ENCODE results near the gene TTLL11. TPM values are rescaled to one million over a fixed set of nuclear protein-coding genes. Genes with fewer than 3 reads are reported as not detected.

Gene TTLL11
- total RNA-seq, 4 donors from 2014 or later = 12.3 to 20.5 (median 15.3) TPM

DNA sequence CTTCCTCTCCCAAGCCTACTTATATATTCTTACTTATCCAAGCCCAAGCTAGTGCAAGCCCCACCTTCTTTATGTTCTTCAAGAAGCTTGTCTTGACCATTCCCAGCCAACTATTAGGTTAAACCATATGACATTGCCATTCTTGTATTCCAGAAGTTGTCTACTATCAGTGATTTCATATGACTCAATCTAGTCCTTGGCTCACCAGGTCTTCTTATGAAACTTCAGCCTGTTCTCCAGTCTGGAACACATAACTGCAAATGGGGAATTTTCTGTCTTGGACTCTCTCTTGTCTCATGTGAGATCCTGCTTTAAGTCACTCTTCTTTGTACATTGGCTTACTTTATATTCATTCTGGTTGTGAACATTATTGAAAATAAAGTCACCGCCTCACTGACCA, 130.7 kb downstream of the TTLL11 start:
- in situ Hi-C loops (cut with MboI; ENCODE audit: low sequenced_read_pairs in 4 of 4) = no loop called here

GRCh38 chr9:121960665-121961064, 132.4 kb downstream of the TTLL11 start:
- Histone ChIP-seq H3K27ac (no peak overlapping the region), H3K36me3 (no peaks in the 10 kb centered on the region), H3K27me3 (no peaks in the 10 kb centered on the region), H3K9me3 (no peaks in the 10 kb centered on the region), H3K4me3 (no peak overlapping the region), H3K4me1 (no peaks in the 10 kb centered on the region)
- ATAC-seq (no peak), DNase-seq (no peak)
- no peak for TF ChIP-seq POLR2A (IDR thresholded peaks at IDR 0.05)
- TF ChIP-seq, protein P1, sequence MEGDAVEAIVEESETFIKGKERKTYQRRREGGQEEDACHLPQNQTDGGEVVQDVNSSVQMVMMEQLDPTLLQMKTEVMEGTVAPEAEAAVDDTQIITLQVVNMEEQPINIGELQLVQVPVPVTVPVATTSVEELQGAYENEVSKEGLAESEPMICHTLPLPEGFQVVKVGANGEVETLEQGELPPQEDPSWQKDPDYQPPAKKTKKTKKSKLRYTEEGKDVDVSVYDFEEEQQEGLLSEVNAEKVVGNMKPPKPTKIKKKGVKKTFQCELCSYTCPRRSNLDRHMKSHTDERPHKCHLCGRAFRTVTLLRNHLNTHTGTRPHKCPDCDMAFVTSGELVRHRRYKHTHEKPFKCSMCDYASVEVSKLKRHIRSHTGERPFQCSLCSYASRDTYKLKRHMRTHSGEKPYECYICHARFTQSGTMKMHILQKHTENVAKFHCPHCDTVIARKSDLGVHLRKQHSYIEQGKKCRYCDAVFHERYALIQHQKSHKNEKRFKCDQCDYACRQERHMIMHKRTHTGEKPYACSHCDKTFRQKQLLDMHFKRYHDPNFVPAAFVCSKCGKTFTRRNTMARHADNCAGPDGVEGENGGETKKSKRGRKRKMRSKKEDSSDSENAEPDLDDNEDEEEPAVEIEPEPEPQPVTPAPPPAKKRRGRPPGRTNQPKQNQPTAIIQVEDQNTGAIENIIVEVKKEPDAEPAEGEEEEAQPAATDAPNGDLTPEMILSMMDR (IDR thresholded peaks at IDR 0.05 in 4 of 5, conservative IDR thresholded peaks at IDR 0.05 in 1 of 5) = no peak
- intact Hi-C loops (cut with DNase I; ENCODE audit: low total_unique reads) = no loop called here
- in situ Hi-C loops (cut with MboI; ENCODE audit: low sequenced_read_pairs in 4 of 4) = no loop called here

More for the DNA sequence above, 130.7 kb downstream of the TTLL11 start:
- DNase-seq (no peak), ATAC-seq (no peak)
- TF ChIP-seq POLR2A (IDR thresholded peaks at IDR 0.05) = no peak
- TF ChIP-seq, protein P1 (IDR thresholded peaks at IDR 0.05 in 4 of 5, conservative IDR thresholded peaks at IDR 0.05 in 1 of 5) = no peak
- Histone ChIP-seq H3K36me3 (no peaks in the 10 kb centered on the region), H3K4me3 (no peak overlapping the region), H3K9me3 (no peaks in the 10 kb centered on the region), H3K27me3 (no peaks in the 10 kb centered on the region), H3K4me1 (no peaks in the 10 kb centered on the region), H3K27ac (no peak overlapping the region)
- intact Hi-C loops (cut with DNase I; ENCODE audit: low total_unique reads) = no loop called here

DNA sequence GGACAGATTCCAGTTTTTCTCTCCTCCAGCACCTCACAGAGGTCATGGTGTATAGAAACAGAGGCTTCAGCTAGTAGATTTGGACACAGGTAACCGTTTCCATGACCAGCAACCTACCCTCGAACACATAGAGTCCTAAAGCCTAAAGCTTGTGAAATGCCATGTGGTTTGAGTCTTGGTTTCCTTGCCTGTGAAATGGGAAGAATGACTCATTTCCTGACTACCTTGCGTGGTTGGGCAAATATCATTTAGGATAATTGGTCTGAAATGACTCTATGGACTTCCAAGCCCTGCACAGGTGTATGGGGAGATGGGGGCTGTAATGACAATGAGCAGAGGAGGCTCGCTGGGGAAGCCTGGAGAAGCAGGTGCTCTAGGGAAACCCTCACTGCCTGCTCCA, 134.6 kb downstream of the TTLL11 start:
- ATAC-seq = no peak
- H3K4me1 ChIP-seq = no peaks in the 10 kb centered on the region
- intact Hi-C loops (cut with DNase I; ENCODE audit: low total_unique reads) = no loop called here
- DNase-seq = no peak
- H3K4me3 ChIP-seq = no peak overlapping the region
- TF ChIP-seq, protein P1 (IDR thresholded peaks at IDR 0.05 in 4 of 5, conservative IDR thresholded peaks at IDR 0.05 in 1 of 5) = no peak
- no peak for TF ChIP-seq POLR2A (IDR thresholded peaks at IDR 0.05)
- H3K27ac ChIP-seq = no peak overlapping the region
- H3K27me3 ChIP-seq = no peaks in the 10 kb centered on the region
- H3K9me3 ChIP-seq = no peaks in the 10 kb centered on the region
- in situ Hi-C loops (cut with MboI; ENCODE audit: low sequenced_read_pairs in 4 of 4) = no loop called here
- H3K36me3 ChIP-seq = no peaks in the 10 kb centered on the region

DNA sequence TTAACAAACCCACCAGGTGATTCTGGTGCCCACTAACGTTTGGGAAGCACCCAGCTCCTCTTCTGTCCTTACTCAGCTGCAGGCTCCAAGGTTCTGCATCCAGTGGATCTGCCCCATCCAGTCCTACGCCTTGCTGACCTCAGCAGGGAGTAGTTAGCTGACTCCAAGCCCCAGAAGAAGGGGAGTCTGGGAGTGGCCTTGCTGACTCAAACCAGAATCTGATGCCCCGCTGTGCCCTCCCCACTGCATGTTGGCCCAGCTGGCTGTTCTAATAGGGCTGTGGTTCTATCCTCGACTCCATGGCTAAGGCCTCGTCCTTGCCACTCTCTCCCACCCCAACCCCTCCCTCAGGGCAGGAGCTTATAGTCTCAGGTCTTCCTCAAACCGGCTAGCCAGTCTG, 136.3 kb downstream of the TTLL11 start:
- H3K4me3 ChIP-seq = no peak overlapping the region
- ATAC-seq (no peak), DNase-seq (no peak)
- intact Hi-C loops (cut with DNase I; ENCODE audit: low total_unique reads) (no loop called here), in situ Hi-C loops (cut with MboI; ENCODE audit: low sequenced_read_pairs in 4 of 4) (no loop called here)
- no peaks in the 10 kb centered on the region for H3K27me3 ChIP-seq
- H3K4me1 ChIP-seq = no peaks in the 10 kb centered on the region
- no peak for TF ChIP-seq POLR2A (IDR thresholded peaks at IDR 0.05)
- TF ChIP-seq, protein P1 (IDR thresholded peaks at IDR 0.05 in 4 of 5, conservative IDR thresholded peaks at IDR 0.05 in 1 of 5) = no peak
- no peaks in the 10 kb centered on the region for H3K36me3 ChIP-seq
- no peak overlapping the region for H3K27ac ChIP-seq
- H3K9me3 ChIP-seq = no peaks in the 10 kb centered on the region

GRCh38 chr9:121955649-121956048, 137.5 kb downstream of the TTLL11 start:
- no peak for TF ChIP-seq POLR2A (IDR thresholded peaks at IDR 0.05)
- TF ChIP-seq, protein P1 (IDR thresholded peaks at IDR 0.05 in 4 of 5, conservative IDR thresholded peaks at IDR 0.05 in 1 of 5) = no peak
- Histone ChIP-seq H3K4me1 (no peaks in the 10 kb centered on the region), H3K4me3 (no peak overlapping the region), H3K36me3 (no peaks in the 10 kb centered on the region), H3K9me3 (no peaks in the 10 kb centered on the region), H3K27me3 (no peaks in the 10 kb centered on the region), H3K27ac (no peak overlapping the region)
- in situ Hi-C loops (cut with MboI; ENCODE audit: low sequenced_read_pairs in 4 of 4) = no loop called here
- DNase-seq (no peak), ATAC-seq (no peak)
- intact Hi-C loops (cut with DNase I; ENCODE audit: low total_unique reads) = no loop called here
